CD4-positive, CD25-positive, alpha-beta regulatory T cell (primary cell): ENCODE data around the gene PAX3. TPM values are rescaled to one million over a fixed set of nuclear protein-coding genes. Genes with fewer than 3 reads are reported as not detected.

Source experiments
- ATAC-seq, 2 donors: fragments of 150-1000 bp; cut with Tn5 transposase; one replicate each; pipeline ENCODE4 v1.10.0; 2021; ENCODE audit warnings: low read depth in 2 of 2, moderate number of reproducible peaks in 2 of 2, moderate library complexity in 1 of 2
- DNase-seq, 3 donors: peaks; one replicate each; pipeline versions ENCODE4 v3.0.0 to v3.0.0-alpha.2; 2012 to 2022; ENCODE audit warnings: mixed read lengths in 1 of 3
- H3K27ac ChIP-seq: one replicate; pipeline ENCODE4 v1.7.0; 2013; ENCODE audit warnings: mild to moderate bottlenecking, low read length; ENCODE audit not compliant: insufficient read depth, poor library complexity, severe bottlenecking
- H3K27me3 ChIP-seq: one replicate; pipeline ENCODE4 v1.7.0; 2013; ENCODE audit warnings: low read length; ENCODE audit not compliant: control insufficient read depth, insufficient read depth
- H3K36me3 ChIP-seq: one replicate; pipeline ENCODE4 v1.7.0; 2013; ENCODE audit warnings: mild to moderate bottlenecking, low read length, moderate library complexity; ENCODE audit not compliant: control insufficient read depth, insufficient read depth
- H3K4me1 ChIP-seq: 2 replicates; pipeline ENCODE4 v1.7.0; 2013; ENCODE audit warnings: mild to moderate bottlenecking, low read length; ENCODE audit not compliant: insufficient read depth, control insufficient read depth, poor library complexity, severe bottlenecking
- H3K4me3 ChIP-seq: one replicate; pipeline ENCODE4 v1.7.0; 2013; ENCODE audit warnings: low read depth, mild to moderate bottlenecking, low read length, moderate library complexity
- H3K9me3 ChIP-seq, 2 experiments: 1 replicate in 1 of 2; 2 replicates in 1 of 2; pipeline ENCODE4 v1.7.0; 2013; ENCODE audit warnings: low read length in 2 of 2, mild to moderate bottlenecking in 1 of 2, moderate library complexity in 1 of 2; ENCODE audit not compliant: control insufficient read depth in 2 of 2
- H3K27ac Mint-ChIP-seq, 3 donors: one replicate each; pipeline ENCODE4 v1.8.0; 2020 to 2022; ENCODE audit warnings: mild to moderate bottlenecking in 3 of 3, mixed read lengths in 3 of 3, moderate library complexity in 2 of 3
- H3K27me3 Mint-ChIP-seq: one replicate; pipeline ENCODE4 v1.8.0; 2022; ENCODE audit warnings: mild to moderate bottlenecking, mixed read lengths
- H3K36me3 Mint-ChIP-seq: one replicate; pipeline ENCODE4 v1.8.0; 2020; ENCODE audit warnings: mixed read lengths
- H3K4me1 Mint-ChIP-seq, 4 donors: one replicate each; pipeline ENCODE4 v1.8.0; 2020 to 2022; ENCODE audit warnings: mixed read lengths in 4 of 4, mild to moderate bottlenecking in 1 of 4
- H3K4me3 Mint-ChIP-seq, 4 donors: one replicate each; pipeline ENCODE4 v1.8.0; 2020 to 2022; ENCODE audit warnings: mild to moderate bottlenecking in 4 of 4, mixed read lengths in 4 of 4, moderate library complexity in 3 of 4
- H3K9me3 Mint-ChIP-seq, 7 donors: one replicate each; pipeline ENCODE4 v1.8.0; 2020 to 2022; ENCODE audit warnings: mixed read lengths in 7 of 7, mild to moderate bottlenecking in 3 of 7, moderate library complexity in 2 of 7
- polyA plus RNA-seq, 4 donors: library from polyadenylated mRNA; unstranded; fragments of 300-500 nt; fragmentation: Illumina TruSeq; gene quantifications; one replicate each; pipeline ENCODE4 v1.2.3, GENCODE V29; 2021
- total RNA-seq: library from RNA; stranded (reverse); gene quantifications from one replicate; pipeline ENCODE4 v1.2.3, GENCODE V29; 2022

Gene PAX3
- total and polyA plus RNA-seq, 5 donors from 2014 or later, result not detected

DNA sequence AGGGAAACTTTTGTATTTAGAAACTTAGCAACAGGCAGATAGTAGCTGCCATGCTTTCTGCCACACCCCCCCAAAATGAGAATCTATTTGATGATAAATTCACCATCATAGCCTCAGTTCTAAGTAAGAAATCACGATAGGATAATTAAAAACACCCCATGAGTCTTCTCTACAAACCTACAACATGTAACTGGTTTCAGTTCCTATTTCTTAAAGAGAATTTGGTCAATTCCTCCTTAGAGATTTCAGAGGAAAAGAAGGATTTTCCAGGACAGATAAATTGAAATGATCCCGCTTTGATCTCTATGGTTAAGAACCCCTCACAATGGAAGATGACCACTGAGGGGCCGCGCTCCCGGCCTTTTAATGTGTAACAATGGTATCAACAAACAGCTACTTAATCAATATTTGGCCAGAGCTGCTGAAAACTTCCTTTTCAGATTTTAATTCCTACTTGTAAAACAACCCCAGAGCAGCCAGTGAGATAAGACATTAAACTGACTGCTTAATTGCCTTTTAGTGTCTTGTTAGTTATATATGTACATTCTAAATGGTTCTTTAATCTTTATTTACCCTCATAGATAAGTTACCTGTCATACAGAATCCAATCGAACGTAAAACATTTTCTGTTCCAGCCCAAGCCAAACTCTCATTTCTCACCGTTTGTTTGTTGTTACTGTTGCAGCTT, 10.1 kb downstream of the PAX3 start:
- Mint-ChIP-seq H3K27me3 (peaks cover 96% of the 10 kb centered on the region), H3K36me3 (no peaks in the 10 kb centered on the region), H3K4me3 (no peak overlapping the region), H3K4me1 (peaks cover 0 to 9% (median 2%) of the 10 kb centered on the region in 4 donors), H3K27ac (no peak overlapping the region), H3K9me3 (peaks cover 0 to 6% (median 0%) of the 10 kb centered on the region in 7 donors)
- ATAC-seq (no peak), DNase-seq (no peak)
- Histone ChIP-seq H3K27ac (no peak overlapping the region), H3K9me3 (no peaks in the 10 kb centered on the region), H3K27me3 (peaks cover 63% of the 10 kb centered on the region), H3K36me3 (no peaks in the 10 kb centered on the region), H3K4me1 (no peaks in the 10 kb centered on the region), H3K4me3 (no peak overlapping the region)

GRCh38 chr2:222287862-222288479, 10.8 kb downstream of the PAX3 start:
- peaks cover 0 to 6% (median 0%) of the 10 kb centered on the region in 7 donors for H3K9me3 Mint-ChIP-seq
- H3K4me3 ChIP-seq, result no peak overlapping the region
- H3K36me3 Mint-ChIP-seq, result no peaks in the 10 kb centered on the region
- no peak for DNase-seq
- no peak overlapping the region for H3K27ac ChIP-seq
- no peak overlapping the region for H3K4me3 Mint-ChIP-seq
- H3K9me3 ChIP-seq, result no peaks in the 10 kb centered on the region
- peaks cover 0 to 6% (median 0%) of the 10 kb centered on the region in 4 donors for H3K4me1 Mint-ChIP-seq
- H3K27me3 Mint-ChIP-seq, result peaks cover 96% of the 10 kb centered on the region
- H3K27ac Mint-ChIP-seq, result no peak overlapping the region
- peaks cover 64% of the 10 kb centered on the region for H3K27me3 ChIP-seq
- H3K36me3 ChIP-seq, result no peaks in the 10 kb centered on the region
- no peak for ATAC-seq
- H3K4me1 ChIP-seq, result no peaks in the 10 kb centered on the region

GRCh38 chr2:222284466-222284865, 14.3 kb downstream of the PAX3 start:
- ATAC-seq (no peak), DNase-seq (no peak)
- Histone ChIP-seq H3K27ac (no peak overlapping the region), H3K9me3 (peaks cover 0 to 2% of the 10 kb centered on the region in 2 experiments), H3K4me1 (no peaks in the 10 kb centered on the region), H3K27me3 (peaks cover 42% of the 10 kb centered on the region), H3K36me3 (no peaks in the 10 kb centered on the region), H3K4me3 (no peak overlapping the region)
- H3K4me1 Mint-ChIP-seq, result no peaks in the 10 kb centered on the region
- H3K36me3 Mint-ChIP-seq, result no peaks in the 10 kb centered on the region
- no peak overlapping the region for H3K4me3 Mint-ChIP-seq
- peaks cover 80% of the 10 kb centered on the region for H3K27me3 Mint-ChIP-seq
- H3K9me3 Mint-ChIP-seq, result peaks cover 0 to 3% (median 0%) of the 10 kb centered on the region in 7 donors
- no peak overlapping the region for H3K27ac Mint-ChIP-seq

DNA sequence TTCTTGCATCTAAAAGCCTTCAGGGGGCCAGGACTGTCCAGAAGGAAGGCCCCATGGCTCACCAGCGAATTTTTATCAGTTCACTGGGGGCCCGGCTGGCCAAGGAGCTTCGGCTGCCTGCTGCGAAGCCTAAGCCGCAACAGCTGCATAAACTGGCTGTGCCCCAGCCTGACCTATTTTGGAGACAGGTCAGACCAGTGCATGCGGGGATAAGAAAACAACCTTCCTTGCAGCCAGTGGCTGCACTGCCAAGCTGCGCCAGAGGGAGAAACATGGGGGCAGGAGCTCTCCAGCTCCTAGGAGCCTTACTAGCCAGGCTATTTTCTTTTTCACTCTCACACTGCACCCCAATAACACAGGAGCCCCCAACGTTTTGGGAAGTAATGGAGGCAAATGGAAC, 15.2 kb downstream of the PAX3 start:
- Mint-ChIP-seq H3K27me3 (peaks cover 75% of the 10 kb centered on the region), H3K4me1 (no peaks in the 10 kb centered on the region), H3K4me3 (no peak overlapping the region), H3K36me3 (no peaks in the 10 kb centered on the region), H3K27ac (no peak overlapping the region), H3K9me3 (peaks cover 0 to 2% (median 0%) of the 10 kb centered on the region in 7 donors)
- DNase-seq, result no peak
- Histone ChIP-seq H3K4me1 (no peaks in the 10 kb centered on the region), H3K36me3 (no peaks in the 10 kb centered on the region), H3K4me3 (no peak overlapping the region), H3K27ac (no peak overlapping the region), H3K9me3 (peaks cover 0 to 2% of the 10 kb centered on the region in 2 experiments), H3K27me3 (peaks cover 35% of the 10 kb centered on the region)
- no peak for ATAC-seq

DNA sequence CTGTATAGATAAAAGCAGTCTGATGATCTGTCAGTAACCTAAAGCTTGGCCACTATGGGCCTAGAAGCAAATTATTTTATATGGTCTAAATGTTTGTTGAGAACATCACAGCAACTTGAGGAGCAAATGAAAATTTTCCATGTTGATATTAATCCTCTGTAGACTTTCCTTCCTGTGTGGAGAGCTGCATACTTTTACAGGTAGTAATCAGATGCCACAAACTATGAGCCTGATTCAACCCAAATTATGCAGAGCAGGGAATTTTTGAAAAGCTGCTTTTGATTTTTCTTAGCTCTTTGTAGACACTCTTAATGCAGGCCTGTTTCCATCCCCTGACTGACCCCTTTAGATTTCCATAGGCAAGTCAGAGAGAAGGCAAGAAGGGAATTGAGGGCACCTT, 17.3 kb downstream of the PAX3 start:
- ATAC-seq, result no peak
- H3K27ac Mint-ChIP-seq, result no peak overlapping the region

DNA sequence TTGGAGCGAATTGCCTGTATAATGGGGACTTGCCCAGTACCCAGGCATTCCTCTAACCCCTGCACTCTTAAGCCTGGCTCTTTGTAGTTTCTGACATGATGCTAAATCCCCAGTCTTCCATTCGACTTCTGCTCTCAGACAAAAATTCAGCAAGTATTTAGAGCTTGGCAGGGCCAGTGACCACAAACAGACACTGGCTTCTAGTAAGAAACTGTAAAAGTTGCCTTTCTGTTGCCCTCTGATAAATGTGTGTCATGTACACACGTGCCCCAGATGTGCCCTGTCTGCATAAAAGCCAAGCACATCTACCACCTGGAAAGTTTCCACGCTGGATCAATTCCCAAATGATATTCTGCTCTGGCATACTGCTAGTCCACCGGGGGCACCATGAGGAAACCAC, 18.0 kb downstream of the PAX3 start:
- no peak for DNase-seq
- no peak for ATAC-seq
- Histone ChIP-seq H3K36me3 (no peaks in the 10 kb centered on the region), H3K27me3 (peaks cover 17% of the 10 kb centered on the region), H3K4me3 (no peak overlapping the region), H3K9me3 (peaks cover 0 to 2% of the 10 kb centered on the region in 2 experiments), H3K4me1 (no peaks in the 10 kb centered on the region), H3K27ac (no peak overlapping the region)
- no peaks in the 10 kb centered on the region for H3K36me3 Mint-ChIP-seq
- H3K27ac Mint-ChIP-seq, result no peak overlapping the region
- peaks cover 0 to 2% (median 0%) of the 10 kb centered on the region in 7 donors for H3K9me3 Mint-ChIP-seq
- H3K4me3 Mint-ChIP-seq, result no peak overlapping the region
- H3K27me3 Mint-ChIP-seq, result peaks cover 65% of the 10 kb centered on the region
- H3K4me1 Mint-ChIP-seq, result no peaks in the 10 kb centered on the region

More for the DNA sequence above, 17.3 kb downstream of the PAX3 start:
- peaks cover 0 to 2% (median 0%) of the 10 kb centered on the region in 7 donors for H3K9me3 Mint-ChIP-seq
- no peak overlapping the region for H3K4me3 ChIP-seq
- H3K4me1 ChIP-seq, result no peaks in the 10 kb centered on the region
- peaks cover 65% of the 10 kb centered on the region for H3K27me3 Mint-ChIP-seq
- H3K36me3 Mint-ChIP-seq, result no peaks in the 10 kb centered on the region
- peaks cover 0 to 2% of the 10 kb centered on the region in 2 experiments for H3K9me3 ChIP-seq
- peaks cover 16% of the 10 kb centered on the region for H3K27me3 ChIP-seq
- DNase-seq, result no peak
- no peaks in the 10 kb centered on the region for H3K4me1 Mint-ChIP-seq
- H3K4me3 Mint-ChIP-seq, result no peak overlapping the region
- H3K36me3 ChIP-seq, result no peaks in the 10 kb centered on the region
- no peak overlapping the region for H3K27ac ChIP-seq

GRCh38 chr2:222272446-222273015, 26.3 kb downstream of the PAX3 start:
- H3K9me3 ChIP-seq, result no peaks in the 10 kb centered on the region
- H3K4me3 ChIP-seq, result no peak overlapping the region
- Mint-ChIP-seq H3K36me3 (no peaks in the 10 kb centered on the region), H3K27me3 (peaks cover 58% of the 10 kb centered on the region), H3K4me1 (no peaks in the 10 kb centered on the region), H3K4me3 (no peak overlapping the region), H3K9me3 (no peaks in the 10 kb centered on the region), H3K27ac (no peak overlapping the region)
- H3K27ac ChIP-seq, result no peak overlapping the region
- no peak for DNase-seq
- no peak for ATAC-seq
- no peaks in the 10 kb centered on the region for H3K4me1 ChIP-seq
- peaks cover 14% of the 10 kb centered on the region for H3K27me3 ChIP-seq
- no peaks in the 10 kb centered on the region for H3K36me3 ChIP-seq
